Measurements from ENCODE around the gene GPC5. TPM values are rescaled to one million over a fixed set of nuclear protein-coding genes. Genes with fewer than 3 reads are reported as not detected.

GPC5 gene
- total and polyA plus RNA-seq, 11 donors: 0.14 to 2.9 (median 0.84) TPM; not detected in 1

DNA sequence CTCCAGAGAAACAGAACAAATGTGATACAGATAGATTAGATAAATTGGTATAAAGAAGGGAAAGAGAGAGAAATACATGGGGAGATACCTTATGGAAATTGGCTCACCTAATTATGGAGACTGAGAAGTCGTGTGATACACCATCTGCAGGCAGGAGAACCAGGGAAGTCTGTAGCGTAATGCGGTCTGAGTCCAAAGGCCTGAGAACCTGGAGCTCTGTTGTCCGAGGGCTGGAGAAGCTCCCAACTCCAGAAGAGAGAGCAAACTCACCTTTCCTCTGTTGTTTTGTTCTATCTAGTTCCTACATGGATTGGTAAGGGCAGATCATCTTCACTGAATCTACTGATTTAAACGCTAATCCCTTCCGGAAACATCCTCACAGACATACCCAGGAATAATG lies 1179.9 kb downstream of the GPC5 start:
- Histone ChIP-seq H3K9me3 (peaks cover 0 to 10% (median 0%) of the 10 kb centered on the region in 12 donors), H3K27ac (no peak overlapping the region), H3K27me3 (no peaks in the 10 kb centered on the region), H3K4me3 (no peak overlapping the region), H3K36me3 (no peaks in the 10 kb centered on the region), H3K4me1 (no peaks in the 10 kb centered on the region)
- intact Hi-C loops (cut with DNase I): no loop called here
- ATAC-seq (no peak), DNase-seq (no peak)
- no peak for TF ChIP-seq POLR2A (IDR thresholded peaks at IDR 0.05)
- TF ChIP-seq, protein P1, sequence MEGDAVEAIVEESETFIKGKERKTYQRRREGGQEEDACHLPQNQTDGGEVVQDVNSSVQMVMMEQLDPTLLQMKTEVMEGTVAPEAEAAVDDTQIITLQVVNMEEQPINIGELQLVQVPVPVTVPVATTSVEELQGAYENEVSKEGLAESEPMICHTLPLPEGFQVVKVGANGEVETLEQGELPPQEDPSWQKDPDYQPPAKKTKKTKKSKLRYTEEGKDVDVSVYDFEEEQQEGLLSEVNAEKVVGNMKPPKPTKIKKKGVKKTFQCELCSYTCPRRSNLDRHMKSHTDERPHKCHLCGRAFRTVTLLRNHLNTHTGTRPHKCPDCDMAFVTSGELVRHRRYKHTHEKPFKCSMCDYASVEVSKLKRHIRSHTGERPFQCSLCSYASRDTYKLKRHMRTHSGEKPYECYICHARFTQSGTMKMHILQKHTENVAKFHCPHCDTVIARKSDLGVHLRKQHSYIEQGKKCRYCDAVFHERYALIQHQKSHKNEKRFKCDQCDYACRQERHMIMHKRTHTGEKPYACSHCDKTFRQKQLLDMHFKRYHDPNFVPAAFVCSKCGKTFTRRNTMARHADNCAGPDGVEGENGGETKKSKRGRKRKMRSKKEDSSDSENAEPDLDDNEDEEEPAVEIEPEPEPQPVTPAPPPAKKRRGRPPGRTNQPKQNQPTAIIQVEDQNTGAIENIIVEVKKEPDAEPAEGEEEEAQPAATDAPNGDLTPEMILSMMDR (IDR thresholded peaks at IDR 0.05): no peak
- 84 to 87% (median 85%) methylated on average over 6 of the region's 6 CpGs for WGBS, 4 donors

DNA sequence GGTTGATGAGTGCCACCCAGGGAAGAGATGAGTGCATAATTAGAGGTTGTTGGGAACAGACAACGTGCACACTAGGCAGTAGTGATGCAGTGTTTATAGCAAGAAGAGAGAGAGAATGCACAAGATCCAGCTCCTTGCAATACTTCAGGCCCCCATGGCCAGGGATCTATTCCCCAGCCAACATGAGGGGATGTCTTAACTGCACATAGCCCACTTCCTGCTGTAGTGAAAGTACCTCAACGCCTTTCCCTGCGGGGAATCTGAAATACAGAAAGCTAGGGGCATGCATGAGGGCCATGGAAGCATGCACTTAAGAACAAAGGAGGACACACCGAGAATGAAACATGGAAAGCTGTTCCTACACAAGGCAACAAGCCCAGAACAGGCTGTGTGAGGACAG lies 1191.5 kb downstream of the GPC5 start:
- WGBS, 4 donors: 81 to 85% (median 81%) methylated on average over 4 of the region's 4 CpGs
- H3K27me3 ChIP-seq: no peaks in the 10 kb centered on the region
- H3K27ac ChIP-seq: no peak overlapping the region
- H3K9me3 ChIP-seq: peaks cover 0 to 4% (median 0%) of the 10 kb centered on the region in 12 donors
- intact Hi-C loops (cut with DNase I): no loop called here
- H3K36me3 ChIP-seq: no peaks in the 10 kb centered on the region
- ATAC-seq (no peak), DNase-seq (no peak)
- H3K4me3 ChIP-seq: no peak overlapping the region
- no peaks in the 10 kb centered on the region for H3K4me1 ChIP-seq
- TF ChIP-seq POLR2A (IDR thresholded peaks at IDR 0.05): no peak
- TF ChIP-seq, protein P1 (IDR thresholded peaks at IDR 0.05): no peak

DNA sequence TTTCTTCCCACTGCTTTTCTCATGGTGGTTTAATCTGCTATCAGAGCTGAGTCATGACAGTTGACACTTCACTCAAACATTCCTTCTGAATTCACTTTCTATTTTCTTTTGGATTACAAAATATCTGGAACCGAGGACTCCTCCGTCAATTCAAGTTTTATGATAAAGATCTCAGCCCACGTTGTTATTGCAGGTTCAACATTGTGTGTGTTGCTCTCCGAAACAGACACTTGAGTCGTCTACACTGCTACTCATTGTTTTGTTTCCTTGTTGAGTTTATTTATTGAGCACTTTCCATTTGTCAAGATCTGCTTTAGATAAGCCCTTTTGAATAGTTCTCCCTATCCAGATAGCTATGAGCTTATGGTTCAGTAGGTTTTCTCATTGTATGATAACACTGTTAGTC lies 1192.1 kb downstream of the GPC5 start:
- Histone ChIP-seq H3K27me3 (no peaks in the 10 kb centered on the region), H3K4me3 (no peak overlapping the region), H3K9me3 (peaks cover 0 to 4% (median 0%) of the 10 kb centered on the region in 12 donors), H3K36me3 (no peaks in the 10 kb centered on the region), H3K27ac (no peak overlapping the region), H3K4me1 (no peaks in the 10 kb centered on the region)
- intact Hi-C loops (cut with DNase I): no loop called here
- WGBS, 4 donors: 42 to 66% (median 56%) methylated on average over 5 of the region's 5 CpGs
- no peak for TF ChIP-seq POLR2A (IDR thresholded peaks at IDR 0.05)
- TF ChIP-seq, protein P1 (IDR thresholded peaks at IDR 0.05): no peak
- ATAC-seq (no peak), DNase-seq (no peak)

DNA sequence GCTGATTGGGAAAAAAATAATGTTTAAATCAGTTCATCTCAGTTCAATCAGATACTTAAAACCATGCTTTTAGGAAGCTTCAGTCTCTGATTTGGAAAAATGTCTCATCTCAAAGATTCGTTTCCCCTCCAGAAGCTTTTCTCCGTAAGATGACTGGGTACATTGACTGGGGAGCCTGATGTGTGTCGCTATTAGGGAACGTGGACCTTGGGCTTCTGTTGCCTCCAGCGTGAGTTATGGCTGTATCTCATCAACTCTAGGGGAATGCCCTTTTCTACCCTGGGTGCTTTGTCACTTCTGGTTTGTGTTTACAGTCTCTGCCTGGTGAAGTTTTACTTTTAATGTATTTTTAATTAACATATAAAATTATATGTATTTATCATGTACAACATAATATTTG lies 1192.7 kb downstream of the GPC5 start:
- TF ChIP-seq, protein P1 (IDR thresholded peaks at IDR 0.05): no peak

More for the DNA sequence above, 1192.7 kb downstream of the GPC5 start:
- H3K4me3 ChIP-seq: no peak overlapping the region
- WGBS, 4 donors: 62 to 67% (median 64%) methylated on average over 5 of the region's 5 CpGs
- DNase-seq (no peak), ATAC-seq (no peak)
- H3K36me3 ChIP-seq: no peaks in the 10 kb centered on the region
- H3K27me3 ChIP-seq: no peaks in the 10 kb centered on the region
- intact Hi-C loops (cut with DNase I): no loop called here
- no peak overlapping the region for H3K27ac ChIP-seq
- H3K4me1 ChIP-seq: no peaks in the 10 kb centered on the region
- peaks cover 0 to 4% (median 0%) of the 10 kb centered on the region in 12 donors for H3K9me3 ChIP-seq
